ENCODE measurements around the gene ARHGEF28.

DNA sequence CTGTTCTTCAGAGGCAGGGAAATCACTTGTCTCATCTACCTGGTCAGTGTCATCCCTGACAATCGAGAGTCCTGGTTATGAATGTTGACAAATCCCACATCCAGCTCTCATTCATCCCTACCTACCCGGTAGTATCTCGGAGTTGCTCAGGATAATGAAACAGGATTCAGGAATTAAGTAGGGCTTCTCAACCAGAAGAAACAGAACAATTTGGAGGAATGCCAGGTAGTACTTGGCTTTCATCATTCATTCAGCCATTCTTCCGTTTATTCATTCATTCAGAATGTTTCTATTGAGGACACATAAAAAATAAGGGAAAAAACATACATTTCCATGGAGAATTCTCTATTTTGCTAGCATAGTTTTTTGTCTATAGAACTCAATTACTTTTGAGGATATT, 195.0 kb downstream of the ARHGEF28 start:
- TF ChIP-seq, protein P1, sequence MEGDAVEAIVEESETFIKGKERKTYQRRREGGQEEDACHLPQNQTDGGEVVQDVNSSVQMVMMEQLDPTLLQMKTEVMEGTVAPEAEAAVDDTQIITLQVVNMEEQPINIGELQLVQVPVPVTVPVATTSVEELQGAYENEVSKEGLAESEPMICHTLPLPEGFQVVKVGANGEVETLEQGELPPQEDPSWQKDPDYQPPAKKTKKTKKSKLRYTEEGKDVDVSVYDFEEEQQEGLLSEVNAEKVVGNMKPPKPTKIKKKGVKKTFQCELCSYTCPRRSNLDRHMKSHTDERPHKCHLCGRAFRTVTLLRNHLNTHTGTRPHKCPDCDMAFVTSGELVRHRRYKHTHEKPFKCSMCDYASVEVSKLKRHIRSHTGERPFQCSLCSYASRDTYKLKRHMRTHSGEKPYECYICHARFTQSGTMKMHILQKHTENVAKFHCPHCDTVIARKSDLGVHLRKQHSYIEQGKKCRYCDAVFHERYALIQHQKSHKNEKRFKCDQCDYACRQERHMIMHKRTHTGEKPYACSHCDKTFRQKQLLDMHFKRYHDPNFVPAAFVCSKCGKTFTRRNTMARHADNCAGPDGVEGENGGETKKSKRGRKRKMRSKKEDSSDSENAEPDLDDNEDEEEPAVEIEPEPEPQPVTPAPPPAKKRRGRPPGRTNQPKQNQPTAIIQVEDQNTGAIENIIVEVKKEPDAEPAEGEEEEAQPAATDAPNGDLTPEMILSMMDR (IDR thresholded peaks at IDR 0.05) = no peak
- TF ChIP-seq POLR2AphosphoS5 (IDR thresholded peaks at IDR 0.05) (no peak), POLR2A (IDR thresholded peaks at IDR 0.05; ENCODE audit: low read depth) (no peak), EP300 (IDR thresholded peaks at IDR 0.05) (no peak)
